ENCODE measurements around the gene SLAMF7. TPM values are rescaled to one million over a fixed set of nuclear protein-coding genes. Genes with fewer than 3 reads are reported as not detected.

The SLAMF7 gene
- total and polyA plus RNA-seq, 10 of the 15 experiments (the other 5 are each of a cell fraction or from before 2014, with no cell fraction given), result 66.6 to 284 (median 108) TPM

- ChIA-PET RAD21 (ENCODE audit: unreplicated experiment) (interaction anchor here (1.4 kb wide), 1 partner anchor 17 kb away, joined by 8 read pairs; no protein-coding TSS in a partner anchor), POLR2A (interaction anchor here (1.0 to 1.8 kb wide), 3 partner anchors 17 to 36 kb away, joined by 3 to 7 read pairs (median 4); partner anchors contain the start of gene SLAMF7), CTCF (interaction anchor here (1.2 to 2.6 kb wide), 4 partner anchors 8 to 17 kb away, joined by 3 to 10 read pairs (median 6); no protein-coding TSS in a partner anchor), SMC1A (ENCODE audit: uncharacterized antibody, unreplicated experiment) (interaction anchor here (1.0 to 14.2 kb wide), 4 partner anchors 14 to 35 kb away, joined by 3 to 301 read pairs (median 4); partner anchors contain the start of gene SLAMF7)
- DNase-seq (ENCODE audit: low read depth, low spot score), result no peak
- TF ChIP-seq, protein P1, sequence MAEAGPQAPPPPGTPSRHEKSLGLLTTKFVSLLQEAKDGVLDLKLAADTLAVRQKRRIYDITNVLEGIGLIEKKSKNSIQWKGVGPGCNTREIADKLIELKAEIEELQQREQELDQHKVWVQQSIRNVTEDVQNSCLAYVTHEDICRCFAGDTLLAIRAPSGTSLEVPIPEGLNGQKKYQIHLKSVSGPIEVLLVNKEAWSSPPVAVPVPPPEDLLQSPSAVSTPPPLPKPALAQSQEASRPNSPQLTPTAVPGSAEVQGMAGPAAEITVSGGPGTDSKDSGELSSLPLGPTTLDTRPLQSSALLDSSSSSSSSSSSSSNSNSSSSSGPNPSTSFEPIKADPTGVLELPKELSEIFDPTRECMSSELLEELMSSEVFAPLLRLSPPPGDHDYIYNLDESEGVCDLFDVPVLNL (IDR thresholded peaks at IDR 0.05; ENCODE audit: low read depth, low read length), result no peak
- TF ChIP-seq WRNIP1 (IDR thresholded peaks at IDR 0.05; ENCODE audit: borderline replicate concordance, low read depth, low read length), result no peak
- TF ChIP-seq ZNF622 (IDR thresholded peaks at IDR 0.05), result no peak
- TF ChIP-seq SRF (IDR thresholded peaks at IDR 0.05; ENCODE audit: low read depth in 2 of 2, low read length in 2 of 2), result no peak
- TF ChIP-seq, protein P2, sequence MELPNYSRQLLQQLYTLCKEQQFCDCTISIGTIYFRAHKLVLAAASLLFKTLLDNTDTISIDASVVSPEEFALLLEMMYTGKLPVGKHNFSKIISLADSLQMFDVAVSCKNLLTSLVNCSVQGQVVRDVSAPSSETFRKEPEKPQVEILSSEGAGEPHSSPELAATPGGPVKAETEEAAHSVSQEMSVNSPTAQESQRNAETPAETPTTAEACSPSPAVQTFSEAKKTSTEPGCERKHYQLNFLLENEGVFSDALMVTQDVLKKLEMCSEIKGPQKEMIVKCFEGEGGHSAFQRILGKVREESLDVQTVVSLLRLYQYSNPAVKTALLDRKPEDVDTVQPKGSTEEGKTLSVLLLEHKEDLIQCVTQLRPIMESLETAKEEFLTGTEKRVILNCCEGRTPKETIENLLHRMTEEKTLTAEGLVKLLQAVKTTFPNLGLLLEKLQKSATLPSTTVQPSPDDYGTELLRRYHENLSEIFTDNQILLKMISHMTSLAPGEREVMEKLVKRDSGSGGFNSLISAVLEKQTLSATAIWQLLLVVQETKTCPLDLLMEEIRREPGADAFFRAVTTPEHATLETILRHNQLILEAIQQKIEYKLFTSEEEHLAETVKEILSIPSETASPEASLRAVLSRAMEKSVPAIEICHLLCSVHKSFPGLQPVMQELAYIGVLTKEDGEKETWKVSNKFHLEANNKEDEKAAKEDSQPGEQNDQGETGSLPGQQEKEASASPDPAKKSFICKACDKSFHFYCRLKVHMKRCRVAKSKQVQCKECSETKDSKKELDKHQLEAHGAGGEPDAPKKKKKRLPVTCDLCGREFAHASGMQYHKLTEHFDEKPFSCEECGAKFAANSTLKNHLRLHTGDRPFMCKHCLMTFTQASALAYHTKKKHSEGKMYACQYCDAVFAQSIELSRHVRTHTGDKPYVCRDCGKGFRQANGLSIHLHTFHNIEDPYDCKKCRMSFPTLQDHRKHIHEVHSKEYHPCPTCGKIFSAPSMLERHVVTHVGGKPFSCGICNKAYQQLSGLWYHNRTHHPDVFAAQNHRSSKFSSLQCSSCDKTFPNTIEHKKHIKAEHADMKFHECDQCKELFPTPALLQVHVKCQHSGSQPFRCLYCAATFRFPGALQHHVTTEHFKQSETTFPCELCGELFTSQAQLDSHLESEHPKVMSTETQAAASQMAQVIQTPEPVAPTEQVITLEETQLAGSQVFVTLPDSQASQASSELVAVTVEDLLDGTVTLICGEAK (IDR thresholded peaks at IDR 0.05; ENCODE audit: borderline replicate concordance), result no peak
- no peak for TF ChIP-seq USF1 (IDR thresholded peaks at IDR 0.05; ENCODE audit: borderline replicate concordance, extremely low read length, insufficient read depth, low read depth, low read length)
- Histone ChIP-seq H4K20me1 (ENCODE audit: control insufficient read depth, insufficient read depth) (no peaks in the 10 kb centered on the region), H3K79me2 (ENCODE audit: control insufficient read depth, insufficient read depth, low read length) (no peaks in the 10 kb centered on the region), H3K4me1 (ENCODE audit: control insufficient read depth, insufficient read depth, low read length) (peaks cover 3% of the 10 kb centered on the region), H3K4me2 (ENCODE audit: control insufficient read depth, insufficient read depth) (no peak overlapping the region), H3K4me3 (no peak overlapping the region), H3K27me3 (replicated peaks in 1 of 2; ENCODE audit: control insufficient read depth in 2 of 2, insufficient read depth in 2 of 2, low read length in 1 of 2) (no peaks in the 10 kb centered on the region), H3K36me3 (ENCODE audit: control insufficient read depth in 2 of 2, insufficient read depth in 2 of 2, low read length in 1 of 2) (no peaks in the 10 kb centered on the region), H2AFZ (ENCODE audit: control insufficient read depth, low read depth, low read length) (no peak overlapping the region), H3K9ac (ENCODE audit: control insufficient read depth, insufficient read depth, low read length) (no peak overlapping the region), H3K27ac (ENCODE audit: control insufficient read depth, insufficient read depth) (no peak overlapping the region), H3K9me3 (replicated peaks; ENCODE audit: control insufficient read depth, insufficient read depth, low read length) (no peaks in the 10 kb centered on the region)
- in situ Hi-C loops (cut with MboI), result no loop called here
- 76% methylated on average over 2 of the region's 2 CpGs for WGBS (ENCODE audit: insufficient coverage, insufficient replicate concordance, low lambda C conversion rate, missing lambda C conversion rate)
- BruUV-seq (replicated peaks), result no TSS peak
- no peak for ATAC-seq
- no peak for FAIRE-seq
- intact Hi-C loops (cut with micrococcal nuclease; ENCODE audit: unreplicated experiment), result no loop called here
These were observed 22.8 kb downstream of the SLAMF7 start for GRCh38 chr1:160761886-160762285.

Measured in GM12878 (cell line).